GM19239 (cell line): ENCODE results near the gene QPRT.
"Not testable (repeated sequence)": the region's sequence is repeated elsewhere in the genome, so short reads cannot be mapped to it uniquely, and the experiment has no call there.

Experiments used
- DNase-seq: peaks from one replicate; pipeline ENCODE4 v3.0.0; 2011; ENCODE audit warnings: low spot score; ENCODE audit not compliant: insufficient read length
- FAIRE-seq: peaks from 2 replicates; lab custom pipeline; 2011; peaks lifted over from hg19 to GRCh38; lab: Jason Lieb, UNC

QPRT gene

GRCh38 chr16:29710227-29711219 is 31.5 kb downstream of the QPRT start:
- DNase-seq (no peak), FAIRE-seq (peak; percentile 87)

GRCh38 chr16:29712809-29713208 is 33.8 kb downstream of the QPRT start:
- DNase-seq (no peak), FAIRE-seq (no peak)

GRCh38 chr16:29714396-29714795 is 35.4 kb downstream of the QPRT start:
- FAIRE-seq (no peak), DNase-seq (no peak)

- DNase-seq, result no peak
- no peak for FAIRE-seq
Measured at GRCh38 chr16:29714972-29715371, 36.0 kb downstream of the QPRT start.

GRCh38 chr16:29717113-29717512 is 38.1 kb downstream of the QPRT start:
- FAIRE-seq (no peak), DNase-seq (no peak)

- no peak for FAIRE-seq
- no peak for DNase-seq
Measured at GRCh38 chr16:29719063-29719462, 40.1 kb downstream of the QPRT start.

GRCh38 chr16:29720703-29721102 is 41.7 kb downstream of the QPRT start:
- no peak for DNase-seq
- FAIRE-seq, result no peak

- DNase-seq, result not testable (repeated sequence)
- peak; percentile 92 for FAIRE-seq
Measured at GRCh38 chr16:29721167-29721879, 42.3 kb downstream of the QPRT start.

GRCh38 chr16:29726845-29727377 is 47.9 kb downstream of the QPRT start:
- FAIRE-seq, result no peak
- DNase-seq, result no peak

GRCh38 chr16:29727452-29727851 is 48.5 kb downstream of the QPRT start:
- FAIRE-seq, result no peak
- DNase-seq, result no peak

GRCh38 chr16:29729116-29729521 is 50.1 kb downstream of the QPRT start:
- FAIRE-seq, result no peak
- no peak for DNase-seq

GRCh38 chr16:29730649-29731048 is 51.7 kb downstream of the QPRT start:
- FAIRE-seq (peak; percentile 28), DNase-seq (no peak)

GRCh38 chr16:29731768-29732601 is 53.0 kb downstream of the QPRT start:
- DNase-seq (peak; percentile 44), FAIRE-seq (peak; percentile 87)

GRCh38 chr16:29734786-29735185 is 55.8 kb downstream of the QPRT start:
- no peak for DNase-seq
- no peak for FAIRE-seq

- DNase-seq, result no peak
- no peak for FAIRE-seq
Measured at GRCh38 chr16:29736112-29736511, 57.1 kb downstream of the QPRT start.

GRCh38 chr16:29736764-29737163 is 57.8 kb downstream of the QPRT start:
- DNase-seq, result no peak
- FAIRE-seq, result no peak

GRCh38 chr16:29737713-29738112 is 58.7 kb downstream of the QPRT start:
- FAIRE-seq (no peak), DNase-seq (no peak)

- DNase-seq (peak; percentile 37), FAIRE-seq (peak; percentile 74)
Measured at GRCh38 chr16:29738514-29738913, 59.5 kb downstream of the QPRT start.

GRCh38 chr16:29739927-29740629 is 61.1 kb downstream of the QPRT start:
- not testable (repeated sequence) for FAIRE-seq, DNase-seq
